ENCODE data around the gene GNPNAT1. TPM values are rescaled to one million over a fixed set of nuclear protein-coding genes. Genes with fewer than 3 reads are reported as not detected.

GNPNAT1 gene
- total RNA-seq, 1 experiment from 2014 or later = 33.7 TPM

GRCh38 chr14:52778702-52779101, 12.7 kb downstream of the GNPNAT1 start:
- Histone ChIP-seq H3K27ac (ENCODE audit: low read depth, low read length) (no peak overlapping the region), H3K79me2 (ENCODE audit: insufficient read depth, low read length) (peaks cover 15% of the 10 kb centered on the region), H3K9ac (ENCODE audit: low read length) (no peak overlapping the region), H3K4me3 (replicated peaks in 1 of 2; ENCODE audit: low read depth in 1 of 2, low read length in 2 of 2) (no peak overlapping the region), H3K36me3 (ENCODE audit: control insufficient read depth in 1 of 2, insufficient read depth in 2 of 2, low read length in 2 of 2) (peaks cover 30 to 41% of the 10 kb centered on the region in 2 experiments), H3K9me3 (ENCODE audit: control insufficient read depth in 1 of 2, insufficient read depth in 1 of 2, low read depth in 1 of 2, low read length in 2 of 2) (no peaks in the 10 kb centered on the region), H3K9me2 (ENCODE audit: insufficient read depth) (no peaks in the 10 kb centered on the region), H2AFZ (ENCODE audit: low read depth, low read length, poor library complexity, severe bottlenecking) (no peak overlapping the region), H3K4me2 (ENCODE audit: low read length) (no peak overlapping the region), H3K4me1 (ENCODE audit: control insufficient read depth in 1 of 2, insufficient read depth in 2 of 2, low read length in 2 of 2) (no peaks in the 10 kb centered on the region), H3K27me3 (ENCODE audit: insufficient read depth, low read length) (no peaks in the 10 kb centered on the region), H4K20me1 (ENCODE audit: insufficient read depth) (peaks cover 8% of the 10 kb centered on the region; the same call in 1 of the 2 replicates)
- POLR2A ChIA-PET = no interaction called here
- ATAC-seq (no peak), DNase-seq (ENCODE audit: low read depth, low spot score) (no peak)
- intact Hi-C loops (cut with micrococcal nuclease) = no loop called here
- no TSS peak for BruUV-seq (replicated peaks)
- CTCF ChIA-PET = no interaction called here
- TF ChIP-seq SRF (IDR thresholded peaks at IDR 0.05; ENCODE audit: low read depth) (no peak), ZFX (IDR thresholded peaks at IDR 0.05) (no peak), ZNF274 (IDR thresholded peaks at IDR 0.05; ENCODE audit: low read depth, low read length) (no peak), JUND (IDR thresholded peaks at IDR 0.05) (no peak), REST (IDR thresholded peaks at IDR 0.05; ENCODE audit: low read depth) (no peak), POLR2AphosphoS5 (IDR thresholded peaks at IDR 0.05; ENCODE audit: low read depth, low read length) (no peak), FOSL1 (IDR thresholded peaks at IDR 0.05; ENCODE audit: low read depth) (no peak), MAX (IDR thresholded peaks at IDR 0.05) (no peak), ZBTB33 (IDR thresholded peaks at IDR 0.05; ENCODE audit: extremely low read depth, insufficient replicate concordance, low read length) (no peak), CEBPB (IDR thresholded peaks at IDR 0.05; ENCODE audit: low read depth) (no peak), EGR1 (IDR thresholded peaks at IDR 0.05; ENCODE audit: low read depth) (no peak), CBX3 (IDR thresholded peaks at IDR 0.05; ENCODE audit: low read depth) (no peak), RAD21 (IDR thresholded peaks at IDR 0.05; ENCODE audit: low read depth) (no peak), SP1 (IDR thresholded peaks at IDR 0.05; ENCODE audit: low read depth) (no peak), SIN3A (IDR thresholded peaks at IDR 0.05; ENCODE audit: low read depth) (no peak), TCF7L2 (IDR thresholded peaks at IDR 0.05; ENCODE audit: borderline replicate concordance, extremely low read depth, insufficient read depth, insufficient read length) (no peak), YY1 (IDR thresholded peaks at IDR 0.05; ENCODE audit: extremely low read depth, insufficient replicate concordance, low read depth, low read length) (no peak)
- RAD21 ChIA-PET (ENCODE audit: low non-redundant PET in 1 of 2, low total read pairs in 2 of 2, uncharacterized antibody in 2 of 2, unreplicated experiment in 2 of 2) = no interaction called here

Measured in HCT116 (cell line).